Measurements from ENCODE around the gene NINJ2.

- no peak for TF ChIP-seq FOXM1 (IDR thresholded peaks at IDR 0.05; ENCODE audit: borderline replicate concordance, low read depth)
- TF ChIP-seq EGR1 (IDR thresholded peaks at IDR 0.05), result no peak
- TF ChIP-seq EP300 (IDR thresholded peaks at IDR 0.05; ENCODE audit: borderline replicate concordance), result no peak
- no peak for TF ChIP-seq TEAD4 (IDR thresholded peaks at IDR 0.05)
- no peak for TF ChIP-seq REST (IDR thresholded peaks at IDR 0.05; ENCODE audit: low read depth)
- no peak for TF ChIP-seq NFIC (IDR thresholded peaks at IDR 0.05)
- no peak for TF ChIP-seq CREB1 (IDR thresholded peaks at IDR 0.05; ENCODE audit: low read depth)
- TF ChIP-seq TAF1 (IDR thresholded peaks at IDR 0.05; ENCODE audit: low read depth), result no peak
- TF ChIP-seq TCF12 (IDR thresholded peaks at IDR 0.05; ENCODE audit: low read depth), result no peak
- no peak for TF ChIP-seq MAX (IDR thresholded peaks at IDR 0.05)
- no peak for TF ChIP-seq USF1 (IDR thresholded peaks at IDR 0.05)
- TF ChIP-seq RAD21 (IDR thresholded peaks at IDR 0.05; ENCODE audit: low read depth), result no peak
- TF ChIP-seq YY1 (IDR thresholded peaks at IDR 0.05; ENCODE audit: low read depth), result no peak
- no peak for TF ChIP-seq ZBTB7A (IDR thresholded peaks at IDR 0.05; ENCODE audit: low read depth)
Measured at GRCh38 chr12:644303-644639, 19.0 kb downstream of the NINJ2 start.

Data from Ishikawa (cell line).